Neural progenitor cell (in vitro differentiated cells): Measurements from ENCODE around the gene NRTN. TPM values are rescaled to one million over a fixed set of nuclear protein-coding genes. Genes with fewer than 3 reads are reported as not detected.

Experiments
- DNase-seq: peaks from one replicate; pipeline ENCODE4 v3.0.0-alpha.2; 2016; ENCODE audit warnings: low spot score
- H2AFZ ChIP-seq: fragments of 200-600 bp; sonication (generic); replicated peaks from 2 replicates; pipeline ENCODE4 v1.6.1; 2016; ENCODE audit warnings: antibody characterized with exemption
- H3F3A ChIP-seq: fragments of 200-600 bp; sonication (generic); 2 replicates; pipeline ENCODE4 v1.6.1; 2016; ENCODE audit warnings: antibody characterized with exemption, low read depth
- H3K27ac ChIP-seq: fragments of 200-600 bp; sonication (generic); 2 replicates; pipeline ENCODE4 v1.5.1; 2016; ENCODE audit warnings: mild to moderate bottlenecking
- H3K27me3 ChIP-seq: fragments of 200-600 bp; sonication (generic); 2 replicates; pipeline ENCODE4 v1.6.1; 2016; ENCODE audit warnings: mild to moderate bottlenecking, moderate library complexity
- H3K36me3 ChIP-seq: fragments of 200-600 bp; sonication (generic); 2 replicates; pipeline ENCODE4 v1.5.1; 2016
- H3K4me1 ChIP-seq: fragments of 200-600 bp; sonication (generic); 2 replicates; pipeline ENCODE4 v1.6.1; 2016; ENCODE audit warnings: mixed run types
- H3K4me2 ChIP-seq: fragments of 200-600 bp; sonication (generic); 2 replicates; pipeline ENCODE4 v1.6.1; 2016
- H3K4me3 ChIP-seq: fragments of 200-600 bp; sonication (generic); 2 replicates; pipeline ENCODE4 v1.5.1; 2016
- H3K79me2 ChIP-seq: fragments of 200-600 bp; sonication (generic); 2 replicates; pipeline ENCODE4 v1.6.1; 2016; ENCODE audit warnings: low read depth
- H3K9ac ChIP-seq: fragments of 200-600 bp; sonication (generic); 2 replicates; pipeline ENCODE4 v1.6.1; 2016
- H3K9me3 ChIP-seq: fragments of 200-600 bp; sonication (generic); 2 replicates; pipeline ENCODE4 v1.5.1; 2016; ENCODE audit warnings: low read depth
- H4K20me1 ChIP-seq: fragments of 200-600 bp; sonication (generic); 2 replicates; pipeline ENCODE4 v1.6.1; 2016; ENCODE audit warnings: low read depth
- H3K27ac Mint-ChIP-seq: 3 replicates; pipeline ENCODE4 v1.8.0; 2021; ENCODE audit warnings: mixed read lengths
- H3K27me3 Mint-ChIP-seq: 2 replicates; pipeline ENCODE4 v1.8.0; 2022; ENCODE audit warnings: low read depth, mild to moderate bottlenecking, inconsistent platforms, moderate library complexity, mixed read lengths; ENCODE audit not compliant: insufficient read depth
- H3K36me3 Mint-ChIP-seq: 3 replicates; pipeline ENCODE4 v1.8.0; 2021; ENCODE audit warnings: mixed read lengths
- H3K4me1 Mint-ChIP-seq: 3 replicates; pipeline ENCODE4 v1.8.0; 2021; ENCODE audit warnings: mixed read lengths
- H3K4me3 Mint-ChIP-seq: 3 replicates; pipeline ENCODE4 v1.8.0; 2021; ENCODE audit warnings: mild to moderate bottlenecking, moderate library complexity, mixed read lengths
- H3K9me3 Mint-ChIP-seq: 3 replicates; pipeline ENCODE4 v1.8.0; 2020; ENCODE audit warnings: mixed read lengths
- CTCF ChIP-seq: fragments of 200-600 bp; sonication (generic); IDR thresholded peaks from 2 replicates; pipeline ENCODE4 v1.5.1; 2017; ENCODE audit warnings: antibody characterized with exemption, mild to moderate bottlenecking
- EZH2 ChIP-seq: fragments of 200-600 bp; sonication (generic); IDR thresholded peaks from 2 replicates; pipeline ENCODE4 v1.6.1; 2017; ENCODE audit warnings: antibody characterized with exemption, mild to moderate bottlenecking, moderate library complexity
- EZH2phosphoT487 ChIP-seq: fragments of 200-600 bp; sonication (generic); IDR thresholded peaks from 2 replicates; pipeline ENCODE4 v1.6.1; 2017; ENCODE audit warnings: antibody characterized with exemption
- total RNA-seq: library from RNA; depleted of rRNA; stranded (reverse); fragments of >200 nt; gene quantifications from 2 replicates; pipeline ENCODE4 v1.2.3, GENCODE V29; 2015; ENCODE audit warnings: low replicate concordance

NRTN gene
- total RNA-seq, 1 donor from 2014 or later = 2.4 TPM

GRCh38 chr19:5782945-5783919 is 21.6 kb upstream of the NRTN start:
- DNase-seq = no peak
- no peak overlapping the region for H3K27ac Mint-ChIP-seq
- Histone ChIP-seq H3K4me3 (no peak overlapping the region), H3K27ac (no peak overlapping the region), H2AFZ (no peak overlapping the region), H3K9ac (no peak overlapping the region), H3K4me1 (no peaks in the 10 kb centered on the region), H3K79me2 (no peaks in the 10 kb centered on the region), H4K20me1 (no peaks in the 10 kb centered on the region), H3K9me3 (no peaks in the 10 kb centered on the region), H3F3A (no peaks in the 10 kb centered on the region), H3K36me3 (no peaks in the 10 kb centered on the region), H3K27me3 (no peaks in the 10 kb centered on the region), H3K4me2 (no peak overlapping the region)
- peaks cover 9% of the 10 kb centered on the region for H3K27me3 Mint-ChIP-seq
- no peaks in the 10 kb centered on the region for H3K9me3 Mint-ChIP-seq
- TF ChIP-seq EZH2phosphoT487 = no peak
- no peak for TF ChIP-seq EZH2
- TF ChIP-seq CTCF = no peak
- H3K4me3 Mint-ChIP-seq = no peak overlapping the region
- peaks cover 7% of the 10 kb centered on the region for H3K36me3 Mint-ChIP-seq
- no peaks in the 10 kb centered on the region for H3K4me1 Mint-ChIP-seq

- Mint-ChIP-seq H3K4me3 (no peak within 1 kb of the TSS), H3K9me3 (no peaks in the 10 kb centered on the region), H3K36me3 (peaks cover 9% of the 10 kb centered on the region), H3K27me3 (peaks cover 9% of the 10 kb centered on the region), H3K4me1 (no peaks in the 10 kb centered on the region), H3K27ac (no peak within 1 kb of the TSS)
- Histone ChIP-seq H3K4me2 (no peak within 1 kb of the TSS), H3K9me3 (no peaks in the 10 kb centered on the region), H4K20me1 (no peaks in the 10 kb centered on the region), H2AFZ (no peak within 1 kb of the TSS), H3K4me1 (no peaks in the 10 kb centered on the region), H3K79me2 (no peaks in the 10 kb centered on the region), H3K9ac (no peak within 1 kb of the TSS), H3K27ac (no peak within 1 kb of the TSS), H3K4me3 (no peak within 1 kb of the TSS), H3K36me3 (no peaks in the 10 kb centered on the region), H3K27me3 (no peaks in the 10 kb centered on the region), H3F3A (no peaks in the 10 kb centered on the region)
- DNase-seq = no peak
- TF ChIP-seq EZH2 (no peak), CTCF (no peak), EZH2phosphoT487 (no peak)
Observed at GRCh38 chr19:5784581-5785147, 20.2 kb upstream of the NRTN start, which contains the start of gene PRR22. Gene PRR22 (minus strand): TSS chr19:5784746. CDS start chr19:5784660, 86 bp downstream.

GRCh38 chr19:5785423-5785822 is 19.4 kb upstream of the NRTN start:
- no peak overlapping the region for H2AFZ ChIP-seq
- Mint-ChIP-seq H3K4me3 (no peak overlapping the region), H3K9me3 (no peaks in the 10 kb centered on the region), H3K36me3 (peaks cover 14% of the 10 kb centered on the region), H3K4me1 (peaks cover 4% of the 10 kb centered on the region), H3K27me3 (peaks cover 14% of the 10 kb centered on the region), H3K27ac (no peak overlapping the region)
- no peak overlapping the region for H3K9ac ChIP-seq
- no peaks in the 10 kb centered on the region for H3K36me3 ChIP-seq
- H3K4me1 ChIP-seq = no peaks in the 10 kb centered on the region
- no peaks in the 10 kb centered on the region for H3K9me3 ChIP-seq
- DNase-seq = no peak
- H3F3A ChIP-seq = no peaks in the 10 kb centered on the region
- H4K20me1 ChIP-seq = no peaks in the 10 kb centered on the region
- TF ChIP-seq CTCF = no peak
- no peaks in the 10 kb centered on the region for H3K27me3 ChIP-seq
- H3K4me2 ChIP-seq = no peak overlapping the region
- H3K27ac ChIP-seq = no peak overlapping the region
- H3K79me2 ChIP-seq = peaks cover 2% of the 10 kb centered on the region
- no peak overlapping the region for H3K4me3 ChIP-seq
